Astrocyte (in vitro differentiated cells and primary cell): Measurements from ENCODE around the gene COX7A2. TPM values are rescaled to one million over a fixed set of nuclear protein-coding genes. Genes with fewer than 3 reads are reported as not detected.

Experiments
- DNase-seq: peaks from one replicate; pipeline ENCODE4 v3.0.0-alpha.2; 2010; ENCODE audit warnings: low read depth
- FAIRE-seq: peaks from 2 replicates; lab custom pipeline; 2011; peaks lifted over from hg19 to GRCh38; lab: Jason Lieb, UNC
- H2AFZ ChIP-seq: 2 replicates; pipeline ENCODE4 v1.6.0; 2012; ENCODE audit warnings: low read depth, low read length, inconsistent platforms
- H3K27ac ChIP-seq: 2 replicates; pipeline ENCODE4 v1.5.1; 2011; ENCODE audit warnings: low read depth, low read length, inconsistent platforms
- H3K27me3 ChIP-seq: 2 replicates; pipeline ENCODE4 v1.6.0; 2011; ENCODE audit warnings: low read length, inconsistent platforms; ENCODE audit not compliant: insufficient read depth
- H3K36me3 ChIP-seq: 2 replicates; pipeline ENCODE4 v1.5.1; 2011; ENCODE audit warnings: low read length, inconsistent platforms; ENCODE audit not compliant: insufficient read depth
- H3K4me1 ChIP-seq: 2 replicates; pipeline ENCODE4 v1.5.1; 2011; ENCODE audit warnings: low read length, inconsistent platforms; ENCODE audit not compliant: insufficient read depth
- H3K4me2 ChIP-seq: 2 replicates; pipeline ENCODE4 v1.6.0; 2012; ENCODE audit warnings: low read length, inconsistent platforms
- H3K4me3 ChIP-seq: 2 replicates; pipeline ENCODE4 v1.5.1; 2011; ENCODE audit warnings: low read depth, mild to moderate bottlenecking, low read length, inconsistent platforms; ENCODE audit not compliant: insufficient read depth
- H3K79me2 ChIP-seq: 2 replicates; pipeline ENCODE4 v1.6.0; 2012; ENCODE audit warnings: mild to moderate bottlenecking, low read length, inconsistent platforms; ENCODE audit not compliant: insufficient read depth
- H3K9ac ChIP-seq: 2 replicates; pipeline ENCODE4 v1.6.0; 2012; ENCODE audit warnings: mild to moderate bottlenecking, low read length, inconsistent platforms
- H3K9me3 ChIP-seq: 2 replicates; pipeline ENCODE4 v1.5.1; 2012; ENCODE audit warnings: low read depth, mild to moderate bottlenecking, low read length, inconsistent platforms; ENCODE audit not compliant: insufficient read depth
- H4K20me1 ChIP-seq: 2 replicates; pipeline ENCODE4 v1.6.0; 2012; ENCODE audit warnings: low read length, inconsistent platforms; ENCODE audit not compliant: insufficient read depth
- H3K27ac Mint-ChIP-seq: one replicate; pipeline ENCODE4 v1.8.0; 2021; ENCODE audit warnings: mild to moderate bottlenecking, mixed read lengths; ENCODE audit not compliant: unreplicated experiment
- H3K27me3 Mint-ChIP-seq: one replicate; pipeline ENCODE4 v1.8.0; 2021; ENCODE audit warnings: low read depth, mixed read lengths; ENCODE audit not compliant: unreplicated experiment
- H3K36me3 Mint-ChIP-seq: one replicate; pipeline ENCODE4 v1.8.0; 2021; ENCODE audit warnings: low read depth, mixed read lengths; ENCODE audit not compliant: unreplicated experiment
- H3K4me1 Mint-ChIP-seq: one replicate; pipeline ENCODE4 v1.8.0; 2021; ENCODE audit warnings: low read depth, mixed read lengths; ENCODE audit not compliant: unreplicated experiment
- H3K4me3 Mint-ChIP-seq: one replicate; pipeline ENCODE4 v1.8.0; 2021; ENCODE audit warnings: mild to moderate bottlenecking, moderate library complexity, mixed read lengths; ENCODE audit not compliant: unreplicated experiment
- H3K9me3 Mint-ChIP-seq: one replicate; pipeline ENCODE4 v1.8.0; 2021; ENCODE audit warnings: mild to moderate bottlenecking, mixed read lengths; ENCODE audit not compliant: unreplicated experiment
- CTCF ChIP-seq: IDR thresholded peaks from 2 replicates; pipeline ENCODE4 v1.5.1; 2011; ENCODE audit warnings: low read depth, mild to moderate bottlenecking, inconsistent platforms, low read length, moderate library complexity; ENCODE audit not compliant: insufficient read depth
- EZH2 ChIP-seq: IDR thresholded peaks from 2 replicates; pipeline ENCODE4 v1.6.1; 2012; ENCODE audit warnings: mild to moderate bottlenecking, low read length, inconsistent platforms; ENCODE audit not compliant: insufficient read depth
- total RNA-seq: library from RNA; stranded (reverse); gene quantifications from 2 replicates; pipeline ENCODE4 v1.2.1, GENCODE V29; 2021

Gene COX7A2
- total RNA-seq, 1 donor from 2014 or later: 463 TPM

GRCh38 chr6:75279418-75279817 lies 35.8 kb upstream of the COX7A2 start:
- Histone ChIP-seq H3K27me3 (no peaks in the 10 kb centered on the region), H3K36me3 (no peaks in the 10 kb centered on the region), H3K79me2 (peaks cover 90% of the 10 kb centered on the region), H2AFZ (no peak overlapping the region), H3K4me1 (peaks cover 34% of the 10 kb centered on the region), H3K4me3 (no peak overlapping the region), H3K4me2 (peak overlapping the region; percentile 41), H3K9me3 (no peaks in the 10 kb centered on the region), H3K27ac (no peak overlapping the region), H4K20me1 (peaks cover 53% of the 10 kb centered on the region), H3K9ac (no peak overlapping the region)
- H3K36me3 Mint-ChIP-seq: peaks cover 4% of the 10 kb centered on the region
- no peaks in the 10 kb centered on the region for H3K27me3 Mint-ChIP-seq
- peaks cover 34% of the 10 kb centered on the region for H3K4me1 Mint-ChIP-seq
- no peaks in the 10 kb centered on the region for H3K9me3 Mint-ChIP-seq
- DNase-seq (no peak), FAIRE-seq (no peak)
- no peak for TF ChIP-seq EZH2
- no peak for TF ChIP-seq CTCF
- no peak overlapping the region for H3K27ac Mint-ChIP-seq
- peak overlapping the region; percentile 73 for H3K4me3 Mint-ChIP-seq

GRCh38 chr6:75278474-75279077 lies 35.0 kb upstream of the COX7A2 start:
- Mint-ChIP-seq H3K9me3 (no peaks in the 10 kb centered on the region), H3K4me3 (no peak overlapping the region), H3K4me1 (peaks cover 36% of the 10 kb centered on the region), H3K36me3 (peaks cover 6% of the 10 kb centered on the region), H3K27ac (no peak overlapping the region), H3K27me3 (no peaks in the 10 kb centered on the region)
- no peak overlapping the region for H2AFZ ChIP-seq
- peaks cover 47% of the 10 kb centered on the region for H4K20me1 ChIP-seq
- H3K4me2 ChIP-seq: peak overlapping the region; percentile 41
- peaks cover 90% of the 10 kb centered on the region for H3K79me2 ChIP-seq
- no peaks in the 10 kb centered on the region for H3K27me3 ChIP-seq
- no peak overlapping the region for H3K9ac ChIP-seq
- FAIRE-seq (no peak), DNase-seq (peak; percentile 38)
- H3K36me3 ChIP-seq: no peaks in the 10 kb centered on the region
- TF ChIP-seq EZH2: no peak
- no peak for TF ChIP-seq CTCF
- H3K27ac ChIP-seq: no peak overlapping the region
- peaks cover 36% of the 10 kb centered on the region for H3K4me1 ChIP-seq
- no peaks in the 10 kb centered on the region for H3K9me3 ChIP-seq
- H3K4me3 ChIP-seq: no peak overlapping the region

- peaks cover 4% of the 10 kb centered on the region for H3K36me3 ChIP-seq
- peaks cover 37% of the 10 kb centered on the region for H3K4me1 Mint-ChIP-seq
- H3K9ac ChIP-seq: no peak overlapping the region
- peak; percentile 32 for FAIRE-seq
- H3K27ac ChIP-seq: peak overlapping the region; percentile 82
- H3K9me3 ChIP-seq: no peaks in the 10 kb centered on the region
- peak overlapping the region; percentile 73 for H3K27ac Mint-ChIP-seq
- no peaks in the 10 kb centered on the region for H3K27me3 ChIP-seq
- TF ChIP-seq EZH2 (no peak), CTCF (no peak)
- no peak overlapping the region for H3K4me3 ChIP-seq
- DNase-seq: peak; percentile 97
- H3K27me3 Mint-ChIP-seq: no peaks in the 10 kb centered on the region
- peaks cover 27% of the 10 kb centered on the region for H3K4me1 ChIP-seq
- peaks cover 90% of the 10 kb centered on the region for H3K79me2 ChIP-seq
- H3K4me2 ChIP-seq: peak overlapping the region; percentile 44
- H3K9me3 Mint-ChIP-seq: peaks cover 4% of the 10 kb centered on the region
- H2AFZ ChIP-seq: no peak overlapping the region
- H3K4me3 Mint-ChIP-seq: peak overlapping the region; percentile 0
- H4K20me1 ChIP-seq: peaks cover 21% of the 10 kb centered on the region
- H3K36me3 Mint-ChIP-seq: peaks cover 30% of the 10 kb centered on the region
Measured at GRCh38 chr6:75275067-75275466, 31.5 kb upstream of the COX7A2 start.
